Smooth muscle cell (in vitro differentiated cells): ENCODE measurements around the gene SGPP2. TPM values are rescaled to one million over a fixed set of nuclear protein-coding genes. Genes with fewer than 3 reads are reported as not detected.

Experiments used
- DNase-seq: peaks from one replicate; lab custom pipeline; 2025; ENCODE audit not compliant: unreplicated experiment; lab: John Stamatoyannopoulos, UW
- H2AFZ ChIP-seq: fragments of 200-600 bp; sonication (generic); 2 replicates; pipeline ENCODE4 v1.6.0; 2016; ENCODE audit warnings: antibody characterized with exemption, low read depth, mild to moderate bottlenecking
- H3F3A ChIP-seq: fragments of 200-600 bp; sonication (generic); 2 replicates; pipeline ENCODE4 v1.6.0; 2017; ENCODE audit warnings: antibody characterized with exemption, low read depth
- H3K27ac ChIP-seq: fragments of 200-600 bp; sonication (generic); 2 replicates; pipeline ENCODE4 v1.5.1; 2016; ENCODE audit warnings: low read depth, mild to moderate bottlenecking
- H3K27me3 ChIP-seq: fragments of 200-600 bp; sonication (generic); 2 replicates; pipeline ENCODE4 v1.6.1; 2016; ENCODE audit warnings: low read depth, mild to moderate bottlenecking
- H3K36me3 ChIP-seq: fragments of 200-600 bp; sonication (generic); 2 replicates; pipeline ENCODE4 v1.5.1; 2016; ENCODE audit warnings: low read depth
- H3K4me1 ChIP-seq: fragments of 200-600 bp; sonication (generic); 2 replicates; pipeline ENCODE4 v1.5.1; 2016; ENCODE audit warnings: low read depth
- H3K4me2 ChIP-seq: fragments of 200-600 bp; sonication (generic); 2 replicates; pipeline ENCODE4 v1.6.0; 2016; ENCODE audit warnings: mild to moderate bottlenecking
- H3K4me3 ChIP-seq: fragments of 200-600 bp; sonication (generic); 2 replicates; pipeline ENCODE4 v1.5.1; 2016; ENCODE audit warnings: mild to moderate bottlenecking
- H3K79me2 ChIP-seq: fragments of 200-600 bp; sonication (generic); 2 replicates; pipeline ENCODE4 v1.6.0; 2016; ENCODE audit warnings: low read depth, mild to moderate bottlenecking
- H3K9ac ChIP-seq: fragments of 200-600 bp; sonication (generic); 2 replicates; pipeline ENCODE4 v1.6.0; 2016; ENCODE audit warnings: low read depth
- H3K9me3 ChIP-seq: fragments of 200-600 bp; sonication (generic); replicated peaks from 2 replicates; pipeline ENCODE4 v1.5.1; 2016; ENCODE audit warnings: low read depth
- H4K20me1 ChIP-seq: fragments of 200-600 bp; sonication (generic); 2 replicates; pipeline ENCODE4 v1.6.0; 2016; ENCODE audit warnings: low read depth
- WGBS: methylation state at CpG from one replicate; pipeline ENCODE4 v1.1.7; 2016; ENCODE audit warnings: low lambda C conversion rate; 5-methylcytosine and 5-hydroxymethylcytosine counted together
- polyA plus RNA-seq: library from polyadenylated mRNA; unstranded; fragments of >200 nt; fragmentation: Nextera tagmentation; extraction: Ambion mirVana; gene quantifications from 2 replicates; pipeline ENCODE4 v1.2.1, GENCODE V29; 2016
- total RNA-seq: library from RNA; depleted of rRNA; stranded (reverse); fragments of >200 nt; gene quantifications from 2 replicates; pipeline ENCODE4 v1.2.3, GENCODE V29; 2014
- TF ChIP-seq, protein P1 (sequence below): fragments of 200-600 bp; sonication (generic); IDR thresholded peaks from 2 replicates; pipeline ENCODE4 v1.5.1; 2017; ENCODE audit warnings: borderline replicate concordance, mild to moderate bottlenecking, antibody characterized with exemption; ENCODE audit not compliant: insufficient read depth, poor library complexity, severe bottlenecking

Gene SGPP2
- total and polyA plus RNA-seq, 2 experiments from 2014 or later: 0.66 to 1.4 TPM

DNA sequence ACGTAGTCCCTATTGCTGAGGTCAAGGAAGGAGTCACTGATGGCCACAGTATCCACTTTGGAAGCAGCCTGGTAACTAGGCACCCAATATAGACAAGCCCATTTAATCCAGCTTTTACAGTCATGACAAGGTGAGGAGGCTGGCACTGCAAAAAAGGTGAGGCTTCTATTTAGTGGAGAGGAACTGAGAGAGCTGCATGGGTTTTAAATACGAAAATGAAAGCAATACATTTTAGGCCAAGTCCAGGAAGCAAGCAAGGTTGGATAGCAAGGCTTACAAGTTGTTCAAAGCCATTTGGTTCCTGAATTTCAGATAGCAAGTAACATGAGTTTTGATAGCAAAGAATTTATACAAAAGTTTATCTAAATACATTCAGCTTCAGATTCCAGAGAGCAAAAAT, 80.4 kb downstream of the SGPP2 start:
- H2AFZ ChIP-seq: no peak overlapping the region
- peaks cover 50% of the 10 kb centered on the region for H3K27me3 ChIP-seq
- no peaks in the 10 kb centered on the region for H3K4me1 ChIP-seq
- no peak overlapping the region for H3K4me2 ChIP-seq
- no peaks in the 10 kb centered on the region for H3F3A ChIP-seq
- H3K9me3 ChIP-seq: no peaks in the 10 kb centered on the region
- no peaks in the 10 kb centered on the region for H4K20me1 ChIP-seq
- H3K36me3 ChIP-seq: no peaks in the 10 kb centered on the region
- 90% methylated on average over 2 of the region's 2 CpGs for WGBS
- no peak overlapping the region for H3K4me3 ChIP-seq
- no peak overlapping the region for H3K9ac ChIP-seq
- H3K79me2 ChIP-seq: no peaks in the 10 kb centered on the region
- no peak overlapping the region for H3K27ac ChIP-seq
- TF ChIP-seq, protein P1, sequence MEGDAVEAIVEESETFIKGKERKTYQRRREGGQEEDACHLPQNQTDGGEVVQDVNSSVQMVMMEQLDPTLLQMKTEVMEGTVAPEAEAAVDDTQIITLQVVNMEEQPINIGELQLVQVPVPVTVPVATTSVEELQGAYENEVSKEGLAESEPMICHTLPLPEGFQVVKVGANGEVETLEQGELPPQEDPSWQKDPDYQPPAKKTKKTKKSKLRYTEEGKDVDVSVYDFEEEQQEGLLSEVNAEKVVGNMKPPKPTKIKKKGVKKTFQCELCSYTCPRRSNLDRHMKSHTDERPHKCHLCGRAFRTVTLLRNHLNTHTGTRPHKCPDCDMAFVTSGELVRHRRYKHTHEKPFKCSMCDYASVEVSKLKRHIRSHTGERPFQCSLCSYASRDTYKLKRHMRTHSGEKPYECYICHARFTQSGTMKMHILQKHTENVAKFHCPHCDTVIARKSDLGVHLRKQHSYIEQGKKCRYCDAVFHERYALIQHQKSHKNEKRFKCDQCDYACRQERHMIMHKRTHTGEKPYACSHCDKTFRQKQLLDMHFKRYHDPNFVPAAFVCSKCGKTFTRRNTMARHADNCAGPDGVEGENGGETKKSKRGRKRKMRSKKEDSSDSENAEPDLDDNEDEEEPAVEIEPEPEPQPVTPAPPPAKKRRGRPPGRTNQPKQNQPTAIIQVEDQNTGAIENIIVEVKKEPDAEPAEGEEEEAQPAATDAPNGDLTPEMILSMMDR: no peak
- no peak for DNase-seq

DNA sequence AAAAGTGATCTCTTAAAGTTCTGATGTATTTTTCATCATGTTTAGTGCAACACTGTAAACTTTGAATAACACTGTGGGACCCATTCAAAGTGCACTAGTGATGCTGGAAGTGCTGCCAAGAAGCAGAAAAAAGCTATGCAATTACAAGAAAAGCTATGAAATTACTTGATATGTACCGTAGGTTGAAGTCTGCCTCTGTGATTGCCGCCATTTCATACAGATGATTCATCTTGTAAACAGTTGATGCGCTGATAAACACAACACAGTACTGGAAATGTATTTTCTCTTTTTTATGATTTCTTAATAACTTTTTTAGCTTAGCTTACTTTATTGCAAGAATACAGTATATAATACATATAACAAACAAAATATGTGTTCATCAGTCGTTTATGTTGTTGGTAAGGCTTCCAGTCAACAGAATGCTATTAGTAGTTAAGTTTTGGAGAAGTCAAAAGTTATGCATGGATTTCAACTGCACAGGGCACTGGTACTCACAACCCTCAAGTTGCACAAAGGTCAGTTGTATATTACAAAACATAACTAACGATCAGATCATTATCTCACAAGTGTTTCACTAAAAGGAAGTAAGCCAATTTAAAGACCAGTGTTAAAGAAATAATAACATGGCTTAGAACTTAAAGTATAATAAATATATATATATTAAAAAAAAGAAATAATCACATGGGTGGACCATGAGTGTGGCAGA, 82.0 kb downstream of the SGPP2 start:
- Histone ChIP-seq H2AFZ (no peak overlapping the region), H4K20me1 (no peaks in the 10 kb centered on the region), H3K27me3 (peaks cover 44% of the 10 kb centered on the region), H3K9ac (no peak overlapping the region), H3F3A (no peaks in the 10 kb centered on the region), H3K36me3 (no peaks in the 10 kb centered on the region), H3K27ac (no peak overlapping the region), H3K9me3 (no peaks in the 10 kb centered on the region), H3K79me2 (no peaks in the 10 kb centered on the region), H3K4me2 (no peak overlapping the region), H3K4me1 (no peaks in the 10 kb centered on the region), H3K4me3 (no peak overlapping the region)
- WGBS: 89% methylated on average over 5 of the region's 5 CpGs
- no peak for DNase-seq
- TF ChIP-seq, protein P1: no peak

DNA sequence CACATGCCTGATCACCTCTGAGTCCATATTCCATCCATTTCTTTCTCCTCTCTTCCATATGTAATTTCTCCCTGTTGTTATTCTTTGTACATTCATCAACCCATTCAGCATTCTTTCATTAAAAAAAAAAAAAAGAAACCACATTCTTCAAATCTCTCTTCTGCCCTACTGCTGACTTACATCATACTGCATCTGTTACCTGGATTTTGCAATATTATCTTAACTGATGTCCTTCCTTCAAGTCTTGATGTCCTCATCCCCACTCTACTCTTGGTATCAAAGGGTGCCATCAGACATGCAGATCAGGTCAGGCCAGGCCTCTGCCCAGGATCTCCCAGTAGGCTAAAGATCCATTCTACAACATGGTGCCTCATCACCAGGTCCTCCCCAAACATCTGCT, 90.6 kb downstream of the SGPP2 start:
- Histone ChIP-seq H3K4me2 (no peak overlapping the region), H2AFZ (no peak overlapping the region), H3K36me3 (no peaks in the 10 kb centered on the region), H3K4me1 (peaks cover 8% of the 10 kb centered on the region), H3K27ac (no peak overlapping the region), H3K27me3 (peaks cover 14% of the 10 kb centered on the region), H3K79me2 (no peaks in the 10 kb centered on the region), H3K9me3 (no peaks in the 10 kb centered on the region), H3K4me3 (no peak overlapping the region), H4K20me1 (no peaks in the 10 kb centered on the region), H3F3A (no peaks in the 10 kb centered on the region), H3K9ac (no peak overlapping the region)
- TF ChIP-seq, protein P1: no peak
- no peak for DNase-seq
